NCI-H1417 (cell line): Measurements from ENCODE around the gene MPST.

Experiments used
- DNase-seq, 3 experiments: peaks; one replicate each; lab custom pipeline; 2025; lab: John Stamatoyannopoulos, UW

MPST gene

DNA sequence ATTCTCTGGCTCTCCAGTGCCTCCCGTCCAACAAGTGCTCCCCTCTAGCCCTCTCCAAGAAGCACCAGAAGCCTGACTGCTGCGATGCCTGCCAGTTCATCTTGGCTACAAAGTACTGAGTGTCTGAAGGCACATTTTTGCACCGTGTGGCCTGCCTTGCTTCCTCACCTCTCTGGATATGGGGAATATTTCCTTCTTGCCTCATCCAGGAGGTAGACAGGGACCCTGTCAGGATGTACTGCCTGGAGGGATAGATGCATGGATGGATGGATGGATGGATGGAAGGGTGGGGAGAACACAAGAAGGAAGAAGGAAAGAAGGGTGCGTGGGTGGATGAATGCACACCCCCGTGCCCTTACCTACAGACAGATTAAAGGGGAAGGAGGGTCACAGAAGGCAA, 59.6 kb downstream of the MPST start:
- no peak for DNase-seq
